Measurements from ENCODE around the gene STXBP6.

STXBP6 gene

DNA sequence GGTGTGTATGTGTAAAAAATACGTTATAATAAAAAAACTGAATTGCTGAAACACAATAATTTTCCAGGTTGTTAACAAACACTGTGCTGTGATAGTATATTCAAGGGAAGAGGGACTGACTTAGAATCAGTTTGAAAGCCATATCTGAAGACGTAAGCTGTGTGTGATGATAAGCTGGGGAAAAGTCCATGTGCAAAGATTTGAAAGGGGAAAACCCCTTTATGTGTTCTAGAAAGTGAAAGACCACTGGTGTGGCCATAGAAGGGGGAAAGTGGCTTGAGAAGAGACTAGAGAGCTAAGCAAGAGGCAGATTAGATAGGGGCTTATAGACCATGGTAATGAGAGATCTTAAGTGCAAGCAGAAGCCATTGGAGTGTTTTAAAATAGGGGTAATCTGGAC, 220.1 kb downstream of the STXBP6 start:
- TF ChIP-seq MYC (IDR thresholded peaks at IDR 0.05; ENCODE audit: low read depth, low read length) (no peak), POLR2A (IDR thresholded peaks at IDR 0.05; ENCODE audit: extremely low read depth, insufficient read length) (no peak)
- TF ChIP-seq, protein P1, sequence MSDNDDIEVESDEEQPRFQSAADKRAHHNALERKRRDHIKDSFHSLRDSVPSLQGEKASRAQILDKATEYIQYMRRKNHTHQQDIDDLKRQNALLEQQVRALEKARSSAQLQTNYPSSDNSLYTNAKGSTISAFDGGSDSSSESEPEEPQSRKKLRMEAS (IDR thresholded peaks at IDR 0.05; ENCODE audit: low read depth, low read length), result no peak
- TF ChIP-seq, protein P2, sequence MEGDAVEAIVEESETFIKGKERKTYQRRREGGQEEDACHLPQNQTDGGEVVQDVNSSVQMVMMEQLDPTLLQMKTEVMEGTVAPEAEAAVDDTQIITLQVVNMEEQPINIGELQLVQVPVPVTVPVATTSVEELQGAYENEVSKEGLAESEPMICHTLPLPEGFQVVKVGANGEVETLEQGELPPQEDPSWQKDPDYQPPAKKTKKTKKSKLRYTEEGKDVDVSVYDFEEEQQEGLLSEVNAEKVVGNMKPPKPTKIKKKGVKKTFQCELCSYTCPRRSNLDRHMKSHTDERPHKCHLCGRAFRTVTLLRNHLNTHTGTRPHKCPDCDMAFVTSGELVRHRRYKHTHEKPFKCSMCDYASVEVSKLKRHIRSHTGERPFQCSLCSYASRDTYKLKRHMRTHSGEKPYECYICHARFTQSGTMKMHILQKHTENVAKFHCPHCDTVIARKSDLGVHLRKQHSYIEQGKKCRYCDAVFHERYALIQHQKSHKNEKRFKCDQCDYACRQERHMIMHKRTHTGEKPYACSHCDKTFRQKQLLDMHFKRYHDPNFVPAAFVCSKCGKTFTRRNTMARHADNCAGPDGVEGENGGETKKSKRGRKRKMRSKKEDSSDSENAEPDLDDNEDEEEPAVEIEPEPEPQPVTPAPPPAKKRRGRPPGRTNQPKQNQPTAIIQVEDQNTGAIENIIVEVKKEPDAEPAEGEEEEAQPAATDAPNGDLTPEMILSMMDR (IDR thresholded peaks at IDR 0.05; ENCODE audit: low read depth, low read length), result no peak
- no peak for DNase-seq (ENCODE audit: low read depth)

DNA sequence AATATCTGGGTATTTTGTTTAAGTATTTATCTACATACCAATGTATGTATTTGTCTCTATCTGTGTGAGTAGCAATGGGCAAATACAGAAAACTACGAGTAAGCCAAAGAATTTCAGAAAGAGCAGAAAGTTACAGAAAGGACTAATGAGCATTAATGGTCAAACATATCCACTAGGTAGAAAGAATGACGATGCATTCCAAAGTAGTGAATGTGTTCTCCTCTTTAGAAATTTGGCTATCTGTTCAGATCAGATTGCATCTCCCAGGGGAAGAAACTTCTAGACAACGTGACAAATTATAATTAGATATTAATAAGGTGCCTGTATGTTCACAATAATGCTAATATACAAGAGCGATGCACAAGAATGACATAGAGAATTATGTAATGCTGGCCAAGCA, 221.5 kb downstream of the STXBP6 start:
- no peak for DNase-seq (ENCODE audit: low read depth)
- no peak for TF ChIP-seq MYC (IDR thresholded peaks at IDR 0.05; ENCODE audit: low read depth, low read length)
- TF ChIP-seq, protein P2 (IDR thresholded peaks at IDR 0.05; ENCODE audit: low read depth, low read length), result no peak
- no peak for TF ChIP-seq POLR2A (IDR thresholded peaks at IDR 0.05; ENCODE audit: extremely low read depth, insufficient read length)
- TF ChIP-seq, protein P1 (IDR thresholded peaks at IDR 0.05; ENCODE audit: low read depth, low read length), result no peak
- no peak overlapping the region for H3K4me3 ChIP-seq (ENCODE audit: low read depth, low read length)

More for the DNA sequence above, 220.1 kb downstream of the STXBP6 start:
- H3K4me3 ChIP-seq (ENCODE audit: low read depth, low read length), result no peak overlapping the region

DNA sequence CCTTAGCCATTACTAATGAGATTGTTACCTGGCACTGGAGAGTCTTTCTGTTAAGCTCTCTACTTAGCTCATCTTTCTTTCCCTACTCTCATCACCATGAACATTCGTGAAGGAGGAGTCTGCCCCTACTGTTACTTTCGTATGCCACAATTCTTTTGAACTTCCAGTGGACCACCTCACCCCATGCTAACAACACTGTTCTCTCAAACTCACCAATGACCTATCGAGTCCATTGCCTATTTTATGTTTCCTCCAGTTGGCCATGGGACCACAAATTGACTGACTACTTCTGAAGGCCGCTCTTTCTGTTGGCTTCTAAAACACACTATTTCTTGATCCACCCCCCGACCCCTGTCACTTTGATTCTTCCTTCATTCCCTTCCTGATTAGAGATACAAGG, 223.6 kb downstream of the STXBP6 start:
- no peak for DNase-seq (ENCODE audit: low read depth)
- no peak for TF ChIP-seq POLR2A (IDR thresholded peaks at IDR 0.05; ENCODE audit: extremely low read depth, insufficient read length)
- TF ChIP-seq, protein P2 (IDR thresholded peaks at IDR 0.05; ENCODE audit: low read depth, low read length), result no peak
- TF ChIP-seq, protein P1 (IDR thresholded peaks at IDR 0.05; ENCODE audit: low read depth, low read length), result no peak
- TF ChIP-seq MYC (IDR thresholded peaks at IDR 0.05; ENCODE audit: low read depth, low read length), result no peak
- H3K4me3 ChIP-seq (ENCODE audit: low read depth, low read length), result no peak overlapping the region

DNA sequence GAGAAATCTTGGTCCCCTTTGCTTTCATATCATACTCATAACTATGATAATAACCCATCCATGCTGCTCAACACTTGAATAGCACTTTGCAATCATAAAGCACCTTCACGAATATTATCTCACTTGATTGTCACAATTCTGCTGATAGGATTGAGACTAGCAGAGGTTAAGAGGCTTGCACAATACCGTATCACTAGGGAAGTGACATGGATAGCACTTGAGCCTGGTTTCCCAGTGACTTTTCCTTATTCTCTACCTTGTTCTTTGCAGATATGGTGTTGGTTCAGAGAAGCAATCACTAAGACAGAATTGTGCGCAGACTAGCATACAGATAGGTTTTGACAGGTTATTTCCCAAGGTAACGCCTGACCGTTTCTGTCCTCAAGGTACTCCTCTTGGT, 229.3 kb downstream of the STXBP6 start:
- DNase-seq (ENCODE audit: low read depth), result no peak
- TF ChIP-seq MYC (IDR thresholded peaks at IDR 0.05; ENCODE audit: low read depth, low read length), result no peak
- no peak for TF ChIP-seq POLR2A (IDR thresholded peaks at IDR 0.05; ENCODE audit: extremely low read depth, insufficient read length)
- TF ChIP-seq, protein P2 (IDR thresholded peaks at IDR 0.05; ENCODE audit: low read depth, low read length), result no peak
- TF ChIP-seq, protein P1 (IDR thresholded peaks at IDR 0.05; ENCODE audit: low read depth, low read length), result no peak
- no peak overlapping the region for H3K4me3 ChIP-seq (ENCODE audit: low read depth, low read length)

DNA sequence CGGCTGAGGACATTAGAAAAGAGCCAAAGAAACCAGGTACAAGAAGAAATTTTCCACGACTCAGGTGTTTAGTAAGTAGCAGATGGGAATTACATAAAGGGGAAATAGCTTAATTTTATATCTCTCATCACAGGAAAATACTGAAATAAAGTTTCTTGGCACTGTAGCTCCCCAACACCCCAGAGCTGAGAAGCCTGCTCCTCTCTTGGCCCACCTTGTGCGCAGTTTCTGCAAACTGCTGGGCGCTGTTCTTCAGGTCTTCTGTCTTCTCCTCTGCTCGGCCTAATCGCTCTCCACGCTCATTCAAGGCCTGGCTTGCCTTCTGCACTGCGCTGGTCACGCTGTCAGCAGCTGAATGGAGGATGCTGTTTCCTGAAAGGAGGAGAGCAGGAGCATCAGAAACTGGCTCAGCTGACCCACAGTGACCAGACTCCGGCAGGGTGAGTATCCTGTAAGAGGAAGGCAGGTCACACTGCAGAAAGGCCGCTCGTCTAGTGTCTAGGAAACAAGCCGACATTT, 231.1 kb downstream of the STXBP6 start:
- no peak for DNase-seq (ENCODE audit: low read depth)
- H3K4me3 ChIP-seq (ENCODE audit: low read depth, low read length), result no peak overlapping the region
- TF ChIP-seq, protein P2 (IDR thresholded peaks at IDR 0.05; ENCODE audit: low read depth, low read length), result no peak
- no peak for TF ChIP-seq POLR2A (IDR thresholded peaks at IDR 0.05; ENCODE audit: extremely low read depth, insufficient read length)

Data from NB4 (cell line).